ENCODE data around the gene PODXL2. TPM values are rescaled to one million over a fixed set of nuclear protein-coding genes. Genes with fewer than 3 reads are reported as not detected.

The PODXL2 gene
- total and polyA plus RNA-seq, 2 experiments from 2014 or later = 18.4 to 57.6 TPM

DNA sequence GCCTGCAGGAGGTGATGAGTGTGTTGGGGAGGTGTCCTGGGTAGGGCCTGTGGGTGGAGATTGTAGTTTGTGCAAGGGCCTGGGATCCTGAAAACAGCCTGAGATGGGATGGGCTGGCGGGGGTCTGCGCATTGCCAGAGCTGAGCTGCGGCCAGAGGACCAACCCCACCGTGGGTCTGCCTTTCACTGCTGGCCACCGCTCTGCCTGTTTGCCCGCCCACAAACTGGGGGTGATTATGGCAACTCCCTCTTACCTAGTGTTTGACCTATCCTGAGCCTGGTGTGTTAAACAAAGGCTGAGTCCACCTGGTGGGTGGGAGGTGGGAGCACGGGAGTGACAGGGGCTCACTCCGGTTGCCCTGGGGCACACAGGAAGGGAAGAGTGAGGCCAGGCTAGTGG is 53.6 kb downstream of the PODXL2 start:
- no peak overlapping the region for H3K4me2 ChIP-seq
- Mint-ChIP-seq H3K36me3 (ENCODE audit: low read depth) (no peaks in the 10 kb centered on the region), H3K9me3 (no peaks in the 10 kb centered on the region; the same call in 2 of the 3 replicates), H3K4me3 (no peak overlapping the region), H3K4me1 (peaks cover 6% of the 10 kb centered on the region), H3K27me3 (ENCODE audit: insufficient read depth, low read depth, poor library complexity) (peaks cover 8% of the 10 kb centered on the region), H3K27ac (no peak overlapping the region)
- peaks cover 3% of the 10 kb centered on the region; the same call in 1 of the 2 replicates for H3K4me1 ChIP-seq (ENCODE audit: insufficient read depth)
- no peaks in the 10 kb centered on the region for H3K79me2 ChIP-seq (replicated peaks; ENCODE audit: insufficient read depth)
- no peaks in the 10 kb centered on the region for H3K36me3 ChIP-seq (ENCODE audit: insufficient read depth)
- no peaks in the 10 kb centered on the region for H3F3A ChIP-seq (replicated peaks; ENCODE audit: low read depth)
- no peaks in the 10 kb centered on the region for H3K27me3 ChIP-seq (ENCODE audit: insufficient read depth)
- ATAC-seq (peak; percentile 73), DNase-seq (ENCODE audit: low spot score) (peak; percentile 63)
- TF ChIP-seq ZNF114 (CRISPR knock-in tag; IDR thresholded peaks at IDR 0.05) (no peak), EZH2 (IDR thresholded peaks at IDR 0.05; ENCODE audit: low read depth, unreplicated experiment) (no peak), JUNB (IDR thresholded peaks at IDR 0.05; ENCODE audit: unreplicated experiment) (no peak)
- TF ChIP-seq, protein P1, sequence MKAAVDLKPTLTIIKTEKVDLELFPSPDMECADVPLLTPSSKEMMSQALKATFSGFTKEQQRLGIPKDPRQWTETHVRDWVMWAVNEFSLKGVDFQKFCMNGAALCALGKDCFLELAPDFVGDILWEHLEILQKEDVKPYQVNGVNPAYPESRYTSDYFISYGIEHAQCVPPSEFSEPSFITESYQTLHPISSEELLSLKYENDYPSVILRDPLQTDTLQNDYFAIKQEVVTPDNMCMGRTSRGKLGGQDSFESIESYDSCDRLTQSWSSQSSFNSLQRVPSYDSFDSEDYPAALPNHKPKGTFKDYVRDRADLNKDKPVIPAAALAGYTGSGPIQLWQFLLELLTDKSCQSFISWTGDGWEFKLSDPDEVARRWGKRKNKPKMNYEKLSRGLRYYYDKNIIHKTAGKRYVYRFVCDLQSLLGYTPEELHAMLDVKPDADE (IDR thresholded peaks at IDR 0.05) = no peak
- TF ChIP-seq, protein P2, sequence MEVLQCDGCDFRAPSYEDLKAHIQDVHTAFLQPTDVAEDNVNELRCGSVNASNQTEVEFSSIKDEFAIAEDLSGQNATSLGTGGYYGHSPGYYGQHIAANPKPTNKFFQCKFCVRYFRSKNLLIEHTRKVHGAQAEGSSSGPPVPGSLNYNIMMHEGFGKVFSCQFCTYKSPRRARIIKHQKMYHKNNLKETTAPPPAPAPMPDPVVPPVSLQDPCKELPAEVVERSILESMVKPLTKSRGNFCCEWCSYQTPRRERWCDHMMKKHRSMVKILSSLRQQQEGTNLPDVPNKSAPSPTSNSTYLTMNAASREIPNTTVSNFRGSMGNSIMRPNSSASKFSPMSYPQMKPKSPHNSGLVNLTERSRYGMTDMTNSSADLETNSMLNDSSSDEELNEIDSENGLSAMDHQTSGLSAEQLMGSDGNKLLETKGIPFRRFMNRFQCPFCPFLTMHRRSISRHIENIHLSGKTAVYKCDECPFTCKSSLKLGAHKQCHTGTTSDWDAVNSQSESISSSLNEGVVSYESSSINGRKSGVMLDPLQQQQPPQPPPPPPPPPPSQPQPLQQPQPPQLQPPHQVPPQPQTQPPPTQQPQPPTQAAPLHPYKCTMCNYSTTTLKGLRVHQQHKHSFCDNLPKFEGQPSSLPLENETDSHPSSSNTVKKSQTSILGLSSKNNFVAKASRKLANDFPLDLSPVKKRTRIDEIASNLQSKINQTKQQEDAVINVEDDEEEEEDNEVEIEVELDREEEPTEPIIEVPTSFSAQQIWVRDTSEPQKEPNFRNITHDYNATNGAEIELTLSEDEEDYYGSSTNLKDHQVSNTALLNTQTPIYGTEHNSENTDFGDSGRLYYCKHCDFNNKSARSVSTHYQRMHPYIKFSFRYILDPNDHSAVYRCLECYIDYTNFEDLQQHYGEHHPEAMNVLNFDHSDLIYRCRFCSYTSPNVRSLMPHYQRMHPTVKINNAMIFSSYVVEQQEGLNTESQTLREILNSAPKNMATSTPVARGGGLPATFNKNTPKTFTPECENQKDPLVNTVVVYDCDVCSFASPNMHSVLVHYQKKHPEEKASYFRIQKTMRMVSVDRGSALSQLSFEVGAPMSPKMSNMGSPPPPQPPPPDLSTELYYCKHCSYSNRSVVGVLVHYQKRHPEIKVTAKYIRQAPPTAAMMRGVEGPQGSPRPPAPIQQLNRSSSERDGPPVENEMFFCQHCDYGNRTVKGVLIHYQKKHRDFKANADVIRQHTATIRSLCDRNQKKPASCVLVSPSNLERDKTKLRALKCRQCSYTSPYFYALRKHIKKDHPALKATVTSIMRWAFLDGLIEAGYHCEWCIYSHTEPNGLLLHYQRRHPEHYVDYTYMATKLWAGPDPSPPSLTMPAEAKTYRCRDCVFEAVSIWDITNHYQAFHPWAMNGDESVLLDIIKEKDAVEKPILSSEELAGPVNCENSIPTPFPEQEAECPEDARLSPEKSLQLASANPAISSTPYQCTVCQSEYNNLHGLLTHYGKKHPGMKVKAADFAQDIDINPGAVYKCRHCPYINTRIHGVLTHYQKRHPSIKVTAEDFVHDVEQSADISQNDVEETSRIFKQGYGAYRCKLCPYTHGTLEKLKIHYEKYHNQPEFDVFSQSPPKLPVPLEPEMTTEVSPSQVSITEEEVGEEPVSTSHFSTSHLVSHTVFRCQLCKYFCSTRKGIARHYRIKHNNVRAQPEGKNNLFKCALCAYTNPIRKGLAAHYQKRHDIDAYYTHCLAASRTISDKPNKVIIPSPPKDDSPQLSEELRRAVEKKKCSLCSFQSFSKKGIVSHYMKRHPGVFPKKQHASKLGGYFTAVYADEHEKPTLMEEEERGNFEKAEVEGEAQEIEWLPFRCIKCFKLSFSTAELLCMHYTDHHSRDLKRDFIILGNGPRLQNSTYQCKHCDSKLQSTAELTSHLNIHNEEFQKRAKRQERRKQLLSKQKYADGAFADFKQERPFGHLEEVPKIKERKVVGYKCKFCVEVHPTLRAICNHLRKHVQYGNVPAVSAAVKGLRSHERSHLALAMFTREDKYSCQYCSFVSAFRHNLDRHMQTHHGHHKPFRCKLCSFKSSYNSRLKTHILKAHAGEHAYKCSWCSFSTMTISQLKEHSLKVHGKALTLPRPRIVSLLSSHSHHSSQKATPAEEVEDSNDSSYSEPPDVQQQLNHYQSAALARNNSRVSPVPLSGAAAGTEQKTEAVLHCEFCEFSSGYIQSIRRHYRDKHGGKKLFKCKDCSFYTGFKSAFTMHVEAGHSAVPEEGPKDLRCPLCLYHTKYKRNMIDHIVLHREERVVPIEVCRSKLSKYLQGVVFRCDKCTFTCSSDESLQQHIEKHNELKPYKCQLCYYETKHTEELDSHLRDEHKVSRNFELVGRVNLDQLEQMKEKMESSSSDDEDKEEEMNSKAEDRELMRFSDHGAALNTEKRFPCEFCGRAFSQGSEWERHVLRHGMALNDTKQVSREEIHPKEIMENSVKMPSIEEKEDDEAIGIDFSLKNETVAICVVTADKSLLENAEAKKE (CRISPR knock-in tag; IDR thresholded peaks at IDR 0.05) = no peak
- H4K20me1 ChIP-seq (replicated peaks; ENCODE audit: insufficient read depth) = no peaks in the 10 kb centered on the region
- no peak overlapping the region for H3K4me3 ChIP-seq
- H3K9me2 ChIP-seq (ENCODE audit: insufficient read depth) = 0 out of 2 replicates have a peak, but pooled peaks cover 4% of the 10 kb centered on the region
- no peak overlapping the region for H2AFZ ChIP-seq
- H3K27ac ChIP-seq (ENCODE audit: low read depth) = no peak overlapping the region
